Cardiac fibroblast (primary cell): ENCODE results near the gene SPINT2.
"Not testable (repeated sequence)": the region's sequence is repeated elsewhere in the genome, so short reads cannot be mapped to it uniquely, and the experiment has no call there.

Experiments
- DNase-seq, 2 donors: peaks; one replicate each; pipeline versions ENCODE4 v3.0.0 to v3.0.0-alpha.2; 2010; ENCODE audit warnings: low read depth in 2 of 2
- H3K4me3 ChIP-seq, 2 donors: replicated peaks in 1 of 2; 1 replicate in 1 of 2; 2 replicates in 1 of 2; pipeline ENCODE4 v1.5.1; 2011; ENCODE audit warnings: low read depth in 2 of 2, low read length in 2 of 2, mild to moderate bottlenecking in 2 of 2, moderate library complexity in 1 of 2
- CTCF ChIP-seq: IDR thresholded peaks from one replicate; pipeline ENCODE4 v1.5.1; 2011; ENCODE audit warnings: low read depth, mild to moderate bottlenecking, low read length, inconsistent platforms

Gene SPINT2

DNA sequence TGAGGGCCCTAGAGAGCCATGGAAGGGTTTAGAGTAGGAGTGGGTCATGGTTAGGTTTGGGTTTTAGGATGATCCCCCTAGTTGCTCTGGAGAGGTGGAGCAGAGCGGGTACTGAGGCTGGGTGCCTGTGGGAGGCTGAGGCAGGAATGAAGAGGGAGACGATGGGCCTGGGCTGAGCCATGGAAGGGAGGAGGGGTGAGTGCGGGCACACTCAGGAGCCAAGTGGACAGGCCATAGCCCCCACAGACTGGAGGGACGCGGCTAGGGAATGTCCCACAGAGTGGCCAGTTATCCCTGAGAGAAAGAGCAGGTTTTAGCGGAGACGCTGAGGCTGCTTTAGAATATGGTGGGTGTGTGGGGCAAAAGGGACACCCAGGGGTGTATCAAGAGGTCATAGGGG, 65.3 kb downstream of the SPINT2 start:
- TF ChIP-seq CTCF, result no peak
- no peak for DNase-seq
- no peak overlapping the region for H3K4me3 ChIP-seq

DNA sequence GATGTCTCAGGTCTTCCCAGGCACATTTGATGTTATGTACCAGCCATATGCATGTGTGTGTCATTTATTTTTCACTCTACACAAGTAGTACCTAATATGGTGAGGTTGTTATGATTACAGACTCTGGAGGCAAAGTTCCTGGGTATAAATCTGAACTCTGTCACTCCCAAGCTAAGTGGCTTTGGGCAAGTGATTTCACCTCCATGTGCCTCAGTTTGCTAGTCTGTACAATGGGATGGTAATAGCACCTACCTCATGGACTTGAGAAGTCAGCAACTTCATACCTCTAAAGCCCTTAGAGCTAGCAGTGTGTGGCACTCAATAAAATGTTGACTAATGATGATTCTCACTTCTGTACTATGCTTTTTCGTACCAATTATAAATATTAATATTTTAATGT, 67.4 kb downstream of the SPINT2 start:
- TF ChIP-seq CTCF, result no peak
- no peak for DNase-seq
- H3K4me3 ChIP-seq, result no peak overlapping the region

- DNase-seq, result peak in 1 of 2 donors; percentile 19
- no peak overlapping the region for H3K4me3 ChIP-seq
- TF ChIP-seq CTCF, result no peak
Observed at GRCh38 chr19:38333245-38333644, 68.9 kb downstream of the SPINT2 start.

- DNase-seq, result peak; percentile 95 to 97
- no peak for TF ChIP-seq CTCF
- H3K4me3 ChIP-seq, result peak overlapping the region; percentile 80 to 89
Observed at GRCh38 chr19:38335949-38336637, 71.7 kb downstream of the SPINT2 start.

DNA sequence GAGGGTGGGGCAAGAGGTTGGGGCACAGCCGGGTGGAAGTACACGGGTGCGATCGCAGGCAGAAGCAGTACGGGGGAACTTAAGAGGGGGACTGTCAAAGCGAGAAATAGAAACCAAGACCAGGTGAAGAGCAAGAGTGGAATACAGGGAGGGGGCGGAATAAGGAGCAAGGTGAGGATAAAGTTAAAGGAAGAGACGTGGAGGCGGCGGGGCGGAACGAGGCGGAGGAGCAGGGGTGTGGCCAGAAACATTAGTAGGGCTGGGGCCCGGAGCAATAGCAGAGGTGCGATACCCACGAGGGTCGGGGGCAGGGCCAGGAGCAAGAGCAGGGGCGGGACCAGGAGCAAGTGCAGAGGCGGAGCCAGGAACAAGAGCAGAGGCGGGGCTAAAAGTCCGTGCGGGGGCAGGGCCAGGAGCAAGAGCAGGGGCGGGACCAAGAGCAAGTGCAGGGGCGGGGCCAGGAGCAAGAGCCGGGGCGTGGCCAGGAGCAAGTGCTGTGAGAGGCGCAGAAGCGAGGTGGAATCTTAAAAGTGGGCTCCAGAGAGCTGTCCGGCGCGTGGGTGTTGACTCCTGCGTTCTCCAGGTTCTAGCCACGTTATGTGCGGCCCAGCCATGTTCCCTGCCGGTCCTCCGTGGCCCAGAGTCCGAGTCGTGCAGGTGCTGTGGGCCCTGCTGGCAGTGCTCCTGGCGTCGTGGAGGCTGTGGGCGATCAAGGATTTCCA, 72.4 kb downstream of the SPINT2 start:
- peak; percentile 92 for DNase-seq
- TF ChIP-seq CTCF, result no peak
- H3K4me3 ChIP-seq, result peak overlapping the region; percentile 80 to 89

DNA sequence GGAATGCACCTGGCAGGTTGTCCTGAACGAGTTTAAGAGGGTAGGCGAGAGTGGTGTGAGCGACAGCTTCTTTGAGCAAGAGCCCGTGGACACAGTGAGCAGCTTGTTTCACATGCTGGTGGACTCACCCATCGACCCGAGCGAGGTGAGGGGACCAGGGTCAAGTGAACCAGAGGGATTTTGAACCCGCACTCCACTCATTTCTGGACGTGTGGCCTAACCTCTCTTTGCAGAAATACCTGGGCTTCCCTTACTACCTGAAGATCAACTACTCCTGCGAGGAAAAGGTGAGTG, 72.9 kb downstream of the SPINT2 start:
- TF ChIP-seq CTCF, result no peak
- H3K4me3 ChIP-seq, result peak overlapping the region; percentile 32 to 89
- no peak for DNase-seq

DNA sequence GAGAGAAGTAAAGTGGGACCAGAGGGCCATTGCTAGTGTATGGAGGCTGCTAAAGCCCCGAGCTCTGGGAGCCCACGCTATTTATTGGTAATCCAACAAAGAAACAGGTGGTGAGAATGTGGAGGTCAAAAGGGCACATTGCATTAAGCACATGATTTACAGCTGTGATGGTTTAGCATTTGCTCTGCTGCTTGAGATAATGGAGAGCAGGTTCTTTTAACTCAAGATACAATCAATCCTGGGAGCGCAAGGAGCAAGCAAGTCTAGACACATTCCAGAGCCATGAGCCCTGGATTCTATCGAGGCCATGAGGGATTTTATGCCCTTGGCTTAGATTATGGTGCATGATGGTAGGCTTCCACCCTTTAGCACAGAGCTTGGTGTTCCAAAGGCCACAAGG, 74.6 kb downstream of the SPINT2 start:
- peak in 1 of 2 donors; percentile 22 for DNase-seq
- not testable (repeated sequence) for H3K4me3 ChIP-seq
